Fibroblast of skin of back (primary cell): ENCODE measurements around the gene HIF1A.
"Not testable (repeated sequence)": the region's sequence is repeated elsewhere in the genome, so short reads cannot be mapped to it uniquely, and the experiment has no call there.

Source experiments
- DNase-seq: peaks from one replicate; pipeline ENCODE4 v3.0.0-alpha.2; 2013

The HIF1A gene

DNA sequence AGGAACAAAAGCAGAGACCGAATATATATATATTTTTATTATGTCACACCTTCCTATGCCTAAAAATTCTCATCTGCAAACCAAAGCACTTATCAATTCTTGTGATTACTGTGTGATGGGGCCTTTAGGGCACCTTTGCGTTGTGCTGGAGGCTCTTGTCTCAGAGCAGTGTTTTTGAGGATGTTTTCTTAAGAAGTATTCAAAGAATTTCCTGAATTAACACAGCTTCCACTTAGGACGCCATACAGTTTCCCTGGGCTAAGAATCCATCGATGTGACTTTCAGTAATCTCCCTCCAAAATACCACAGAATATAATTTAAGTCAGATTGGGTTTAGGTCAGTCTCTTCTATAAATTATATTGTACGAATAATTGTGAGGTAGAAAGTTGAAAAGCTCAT lies 22.0 kb upstream of the HIF1A start:
- peak; percentile 51 for DNase-seq

DNA sequence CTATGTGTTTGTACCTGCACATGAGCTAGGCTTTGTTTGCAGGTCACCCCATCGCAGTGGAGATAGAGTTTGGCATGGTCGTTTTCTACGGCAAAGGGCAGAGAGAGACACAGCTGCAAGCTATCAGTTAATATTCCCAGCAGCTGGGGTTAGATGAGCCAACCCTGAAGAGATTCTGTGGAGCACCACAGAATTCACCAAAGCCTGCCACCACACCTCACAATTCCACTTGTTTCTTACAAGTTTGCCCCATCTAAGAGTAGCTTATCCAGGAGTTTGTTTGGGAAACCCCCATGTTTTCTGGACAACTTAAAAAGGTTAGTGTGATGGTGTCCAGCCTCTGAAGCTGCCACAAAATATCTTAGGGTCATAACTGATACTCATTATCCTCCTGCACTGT lies 20.0 kb upstream of the HIF1A start:
- DNase-seq: no peak

DNA sequence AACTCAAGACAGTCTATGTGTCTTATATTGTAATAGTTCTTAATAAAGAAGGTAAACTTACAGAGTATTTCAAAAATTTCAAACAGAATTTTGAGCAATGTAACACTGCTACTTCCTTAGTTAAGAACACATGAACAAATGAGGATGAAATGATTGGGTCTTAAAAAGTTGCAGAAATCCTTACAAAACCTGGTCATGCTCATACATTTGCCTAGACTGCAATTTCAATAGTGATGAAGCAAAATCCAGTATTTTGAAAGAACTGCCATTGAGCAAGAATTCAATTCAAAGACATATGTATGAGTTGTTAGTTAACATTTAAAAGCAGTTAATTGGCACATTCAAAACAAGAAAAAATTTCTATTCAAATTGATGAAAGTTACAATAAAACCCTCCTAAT lies 17.8 kb upstream of the HIF1A start:
- no peak for DNase-seq

DNA sequence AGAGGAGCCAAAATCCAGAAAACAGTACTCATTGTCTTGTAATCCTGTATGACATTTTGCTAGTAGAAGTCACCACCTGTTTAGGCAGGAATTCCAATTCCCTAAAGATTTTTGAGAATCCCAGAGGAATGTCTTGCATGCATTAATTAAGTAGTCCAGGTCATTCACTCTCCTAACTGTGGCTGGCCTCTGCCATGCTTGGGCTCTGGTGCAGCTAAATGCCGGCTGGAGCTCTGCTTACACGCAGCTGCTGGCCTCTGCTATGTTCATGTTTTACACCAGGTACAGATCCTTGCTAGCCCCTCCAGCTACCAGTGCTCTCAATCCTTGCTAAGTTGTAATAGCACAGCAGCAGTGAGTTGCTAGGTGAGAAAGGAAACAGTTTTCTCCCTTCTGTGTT lies 16.3 kb upstream of the HIF1A start:
- DNase-seq: peak; percentile 47

DNA sequence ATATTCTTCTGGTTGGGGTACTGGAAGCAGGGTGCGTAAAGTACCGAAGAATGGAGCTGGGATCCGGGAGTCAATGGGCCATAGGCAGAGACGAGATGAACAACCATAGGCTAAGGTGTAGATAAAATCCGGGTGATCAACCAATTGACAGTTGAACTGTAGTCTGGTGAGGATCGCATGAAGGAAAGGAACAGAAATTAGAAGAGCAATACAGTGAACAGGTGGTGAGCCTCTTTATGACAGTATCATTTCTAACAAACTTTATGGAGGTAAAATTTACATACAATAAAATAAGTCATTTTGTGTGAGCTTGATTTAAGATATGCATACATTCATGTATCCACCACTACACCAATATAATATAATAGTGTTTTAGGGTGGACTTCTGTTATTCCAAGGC lies 13.9 kb upstream of the HIF1A start:
- DNase-seq: no peak

DNA sequence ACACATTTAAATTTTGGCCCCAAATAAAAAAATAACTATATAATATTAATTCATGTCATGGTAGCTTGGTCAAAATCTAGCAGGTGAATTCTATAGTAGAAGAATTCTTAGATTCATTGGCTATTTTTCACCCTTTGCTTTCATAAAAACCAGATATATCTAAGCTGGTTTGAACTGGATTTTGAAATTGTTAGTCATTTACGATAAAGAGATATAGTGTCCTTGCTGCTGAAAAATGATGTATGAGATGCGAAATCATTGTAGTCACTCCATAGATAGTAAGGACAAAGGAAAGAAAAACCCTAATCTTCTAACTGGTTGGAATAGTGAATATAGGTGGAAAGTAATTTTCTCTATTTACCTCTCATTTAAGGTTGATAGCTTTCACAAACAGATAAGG lies 12.2 kb upstream of the HIF1A start:
- no peak for DNase-seq

DNA sequence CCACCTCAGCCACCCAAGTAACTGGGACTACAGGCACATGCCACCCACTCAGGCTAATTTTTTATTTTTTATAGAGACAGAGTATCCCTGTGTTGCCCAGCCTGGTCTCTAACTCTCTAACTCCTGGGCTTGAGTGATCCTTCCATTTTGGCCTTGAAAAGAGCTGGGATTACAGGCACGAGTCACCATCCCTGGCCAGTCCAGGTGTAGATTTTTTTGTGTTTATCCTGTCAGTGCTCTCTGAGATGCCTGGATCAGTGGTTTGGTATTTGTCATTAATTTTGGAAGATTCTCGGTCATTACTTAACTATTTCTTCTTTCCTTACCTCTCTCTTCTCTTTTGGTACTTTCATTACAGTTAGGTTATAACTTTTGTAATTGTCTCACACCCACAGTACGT lies 5.3 kb upstream of the HIF1A start:
- no peak for DNase-seq

DNA sequence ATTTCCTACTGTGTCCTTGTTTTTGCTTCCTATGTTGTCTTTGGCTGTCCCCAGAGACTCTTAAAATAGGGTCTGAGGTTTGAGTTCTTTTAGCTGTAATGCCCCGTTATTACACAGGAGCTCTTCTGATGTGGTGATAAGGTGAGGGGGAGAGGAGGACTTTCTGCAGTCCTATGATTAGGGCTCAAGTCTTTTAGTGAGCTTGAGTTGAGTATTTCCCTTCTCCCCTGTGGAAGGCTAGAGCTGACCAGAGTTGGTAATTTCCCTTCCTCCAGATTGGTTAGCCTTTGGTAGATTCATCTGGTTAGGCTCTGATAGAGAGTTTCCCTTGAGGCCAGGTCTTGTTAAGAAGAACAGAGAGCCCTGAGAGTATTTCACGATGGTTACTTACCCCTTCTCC lies 4.3 kb upstream of the HIF1A start:
- DNase-seq: no peak

DNA sequence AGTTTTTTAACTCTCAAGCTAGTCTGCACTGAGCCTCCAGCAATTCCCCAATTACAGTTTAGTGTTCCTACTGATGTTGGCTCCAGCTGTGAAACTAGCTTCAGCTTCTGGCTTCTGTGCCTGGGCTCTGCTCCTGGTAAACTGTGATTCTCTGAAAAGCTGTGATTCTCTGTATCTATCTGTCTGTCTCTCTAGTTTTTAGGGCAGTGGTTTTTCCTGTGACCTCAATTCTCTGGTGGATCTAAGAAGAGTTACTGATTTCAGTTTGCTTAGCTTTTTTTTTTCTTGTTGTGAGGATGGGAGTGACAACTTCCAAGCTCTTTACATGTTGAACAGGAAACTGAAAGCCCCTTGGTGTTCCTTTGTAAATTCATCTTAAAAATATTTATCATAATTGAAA lies 3.8 kb upstream of the HIF1A start:
- no peak for DNase-seq

DNA sequence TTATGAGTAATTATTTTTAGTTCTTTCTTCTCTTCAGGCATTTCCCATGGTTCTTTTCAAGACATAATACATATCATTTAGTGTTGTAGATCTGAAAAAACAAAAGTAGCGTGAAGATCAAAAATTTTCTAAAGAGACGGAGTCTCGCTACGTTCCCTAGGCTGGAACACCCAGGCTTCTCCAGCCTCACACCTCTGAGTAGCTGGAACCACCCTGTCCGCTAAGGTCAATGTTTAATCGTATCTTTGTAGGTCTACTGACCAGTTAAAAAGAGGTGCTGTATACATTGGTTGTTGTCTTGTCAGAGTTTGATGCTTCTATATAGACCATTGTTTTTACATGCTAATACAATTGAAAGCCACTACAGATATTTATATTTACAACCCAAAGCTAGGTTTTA lies 1.3 kb upstream of the HIF1A start:
- no peak for DNase-seq

DNA sequence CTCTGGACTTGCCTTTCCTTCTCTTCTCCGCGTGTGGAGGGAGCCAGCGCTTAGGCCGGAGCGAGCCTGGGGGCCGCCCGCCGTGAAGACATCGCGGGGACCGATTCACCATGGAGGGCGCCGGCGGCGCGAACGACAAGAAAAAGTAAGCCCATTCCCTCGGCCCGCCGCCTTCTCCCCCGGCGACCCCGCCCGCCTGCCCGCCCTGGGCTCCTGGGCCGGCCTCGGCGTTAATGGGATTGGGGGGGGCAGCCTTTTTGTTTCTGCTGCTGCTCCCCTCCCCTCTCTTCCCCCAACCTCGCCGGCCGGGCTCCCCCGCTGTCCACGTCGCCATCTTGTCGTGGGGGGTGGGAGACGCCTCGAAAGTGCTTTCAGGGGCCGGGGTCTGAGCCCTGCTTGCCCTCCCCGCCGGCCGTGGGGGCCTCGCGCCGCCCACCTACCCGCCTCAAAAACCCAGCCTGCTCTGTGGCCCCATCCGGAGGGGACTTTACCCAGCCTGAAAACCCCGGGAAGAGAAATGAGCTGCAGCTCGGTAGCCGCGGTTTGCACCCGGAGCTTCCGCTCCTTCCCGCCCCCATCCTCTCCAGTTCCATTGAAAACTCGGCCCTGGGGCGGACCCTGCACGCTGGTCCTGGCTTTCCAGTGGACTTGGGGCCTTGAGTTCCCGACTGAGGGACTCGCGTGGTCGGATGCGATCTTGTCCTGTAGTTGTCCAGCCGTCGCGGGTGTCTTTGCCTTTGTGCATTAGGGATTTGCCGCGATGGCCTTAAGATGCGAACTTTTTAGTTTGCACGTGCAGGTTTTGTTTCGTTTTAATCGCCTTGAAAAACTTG lies 598 bp downstream of the HIF1A start:
- DNase-seq: peak; percentile 70

DNA sequence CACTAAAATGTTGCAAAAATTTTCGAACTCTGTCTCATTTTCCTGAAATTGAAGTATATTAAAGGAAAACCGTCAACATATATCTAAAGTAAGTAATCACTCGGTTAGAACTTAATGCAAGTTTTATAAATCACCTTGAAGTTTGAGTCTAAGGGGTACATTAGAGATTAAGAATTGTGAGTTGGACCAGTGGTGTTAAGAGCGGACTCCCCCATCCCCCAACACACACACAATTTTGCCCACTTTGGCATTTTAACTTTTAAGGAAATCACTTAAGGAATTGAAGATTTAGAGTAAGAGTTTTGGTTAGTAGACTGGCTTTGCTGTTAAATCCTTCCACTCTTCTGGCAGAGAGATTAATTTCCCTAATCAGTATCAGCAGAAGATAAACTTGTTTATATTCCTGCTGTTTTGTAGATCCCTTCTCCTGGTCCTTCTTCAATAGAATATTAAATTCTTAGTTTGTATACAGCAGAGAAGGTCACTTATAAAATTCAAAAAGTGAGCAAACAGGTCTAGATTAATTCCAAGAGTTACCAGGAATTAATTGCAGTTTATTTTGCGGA lies 1.5 kb downstream of the HIF1A start:
- no peak for DNase-seq

DNA sequence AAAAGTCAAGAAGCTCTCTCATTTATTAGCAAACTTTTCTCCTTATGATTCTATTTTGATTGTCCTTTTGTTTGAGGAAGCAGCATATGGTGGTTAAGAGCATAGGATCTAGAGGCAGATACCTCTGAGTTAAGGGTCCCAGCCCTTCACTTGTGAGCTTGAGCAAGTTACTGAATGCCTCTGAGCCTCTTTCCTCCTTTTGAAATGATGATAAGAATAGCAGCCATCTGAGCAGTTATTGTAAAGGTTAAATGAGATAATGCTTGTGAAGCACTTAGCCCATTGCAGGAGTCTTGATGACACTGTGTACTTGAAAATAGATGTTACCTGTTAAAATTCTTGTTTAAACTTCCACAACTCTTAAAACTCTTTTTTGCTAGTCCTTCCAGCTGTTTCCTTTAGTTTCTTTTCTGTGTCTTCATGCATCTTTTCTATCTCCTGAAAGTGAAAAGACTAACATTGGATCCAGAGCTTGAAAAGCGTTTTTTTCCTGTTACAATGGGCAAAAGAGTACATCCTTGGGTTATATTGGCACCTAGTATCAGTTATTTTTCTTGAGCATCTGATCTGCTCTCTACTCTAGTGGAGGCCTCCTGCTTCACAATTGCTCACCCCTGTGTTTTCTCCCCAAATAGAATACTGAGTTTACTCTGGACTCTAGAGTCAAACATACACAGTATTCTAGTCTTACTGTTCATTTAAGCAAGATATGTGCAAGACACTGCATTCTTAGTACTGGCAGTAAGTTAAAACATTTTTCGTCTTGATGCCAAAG lies 3.1 kb downstream of the HIF1A start:
- no peak for DNase-seq

DNA sequence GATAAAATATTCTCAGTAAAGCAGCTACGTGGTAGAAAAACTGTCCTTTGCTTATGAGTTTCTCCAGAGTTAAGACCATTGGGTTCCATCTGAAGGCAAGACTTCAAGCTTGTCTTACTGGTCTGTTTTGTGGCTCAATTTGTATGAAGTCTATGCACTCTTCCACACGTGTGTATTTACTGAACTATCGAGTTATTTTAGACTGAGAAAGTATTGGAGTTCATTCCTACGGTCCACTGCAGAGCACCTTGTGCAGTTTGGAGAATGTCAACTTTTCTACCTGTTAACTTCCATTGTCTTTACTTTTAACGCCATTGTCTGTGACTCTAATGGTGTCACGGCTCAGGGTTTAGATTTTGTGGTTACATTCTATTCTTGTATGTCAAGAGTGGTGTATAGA lies 3.7 kb downstream of the HIF1A start:
- no peak for DNase-seq

DNA sequence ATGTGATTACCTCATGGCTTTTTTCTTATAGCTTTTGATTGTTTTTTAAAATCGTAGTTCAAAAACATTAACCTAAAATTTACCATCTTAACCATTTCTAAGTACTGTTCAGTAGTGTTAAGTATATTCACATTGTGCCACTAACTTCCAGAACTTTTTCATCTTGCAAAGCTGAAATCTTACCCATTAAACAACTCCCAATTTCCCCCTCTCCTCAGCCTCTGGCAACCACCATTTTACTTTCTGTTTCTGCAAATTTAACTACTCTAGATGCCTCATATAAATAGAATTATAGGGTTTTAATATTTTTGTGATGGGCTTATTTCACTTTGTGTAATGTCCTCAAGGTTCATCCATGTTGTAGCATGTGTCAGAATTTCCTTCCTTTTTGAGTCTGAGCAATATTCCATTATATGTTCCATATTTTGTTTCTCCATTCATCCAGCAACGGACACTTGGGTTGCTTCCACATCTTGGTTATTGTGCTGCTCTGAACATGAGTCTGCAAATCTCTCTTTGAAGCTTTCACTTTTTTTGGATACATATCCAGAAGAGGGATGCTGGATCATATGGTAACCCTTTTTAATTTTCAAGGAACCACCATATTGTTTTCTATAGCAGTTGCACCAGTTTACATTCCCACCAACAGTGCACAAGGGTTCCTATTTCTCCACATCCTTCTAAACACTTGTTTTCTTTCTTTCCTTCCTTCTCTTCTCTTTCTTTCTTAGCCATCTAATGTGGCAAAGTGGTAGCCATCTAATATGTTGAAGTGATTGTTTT lies 5.0 kb downstream of the HIF1A start:
- no peak for DNase-seq

DNA sequence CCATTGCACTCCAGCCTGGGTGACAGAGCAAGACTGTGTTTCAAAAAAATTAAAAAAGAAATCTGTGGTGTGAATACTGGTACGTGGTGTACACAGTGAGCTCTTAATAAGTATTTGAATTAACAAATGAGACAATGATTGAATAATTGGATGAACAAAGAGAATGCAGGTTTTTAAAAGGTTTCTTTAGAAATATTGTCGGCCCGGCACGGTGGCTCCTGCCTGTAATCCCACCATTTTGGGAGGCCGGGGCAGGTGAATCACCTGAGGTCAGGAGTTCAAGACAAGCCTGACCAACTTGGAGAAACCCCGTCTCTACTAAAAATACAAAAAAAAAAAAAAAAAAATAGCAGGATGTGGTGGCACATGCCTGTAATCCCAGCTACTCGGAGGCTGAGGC lies 6.6 kb downstream of the HIF1A start:
- no peak for DNase-seq

DNA sequence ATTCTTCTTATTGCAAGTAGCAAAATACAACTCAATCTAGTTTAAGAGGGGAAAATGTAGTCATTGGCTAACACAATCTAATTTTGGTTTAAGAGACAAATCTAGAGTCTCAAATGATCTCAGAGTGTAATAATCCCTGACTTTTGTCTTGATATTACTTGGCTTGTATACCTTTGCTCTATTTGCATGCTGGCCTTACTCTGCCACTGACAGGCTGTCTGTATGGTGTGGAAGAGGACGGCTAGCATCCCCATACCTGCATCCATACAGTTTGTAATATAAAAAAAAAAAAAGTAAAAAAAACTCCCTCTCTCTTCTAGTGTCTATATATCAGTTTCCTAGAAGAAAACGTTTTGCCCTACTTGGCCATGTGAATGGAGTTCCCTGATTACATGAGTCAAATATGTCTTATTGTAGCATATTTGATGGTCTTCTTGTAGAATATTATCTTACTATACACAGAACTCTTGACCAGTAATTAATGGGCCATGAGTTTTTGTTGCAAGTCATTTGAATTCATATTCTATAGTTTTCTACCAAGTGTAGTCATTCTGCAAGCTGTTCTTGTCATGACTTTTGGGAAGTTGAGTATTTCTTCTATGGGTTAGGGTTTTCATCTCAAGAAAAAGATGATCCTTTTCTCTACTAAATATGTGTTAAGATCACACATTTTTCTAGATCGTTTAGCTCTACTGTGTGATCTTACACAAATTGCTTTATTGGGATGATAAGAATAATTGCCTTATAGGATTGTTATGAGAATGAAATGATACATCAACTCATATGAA lies 8.2 kb downstream of the HIF1A start:
- DNase-seq: no peak

DNA sequence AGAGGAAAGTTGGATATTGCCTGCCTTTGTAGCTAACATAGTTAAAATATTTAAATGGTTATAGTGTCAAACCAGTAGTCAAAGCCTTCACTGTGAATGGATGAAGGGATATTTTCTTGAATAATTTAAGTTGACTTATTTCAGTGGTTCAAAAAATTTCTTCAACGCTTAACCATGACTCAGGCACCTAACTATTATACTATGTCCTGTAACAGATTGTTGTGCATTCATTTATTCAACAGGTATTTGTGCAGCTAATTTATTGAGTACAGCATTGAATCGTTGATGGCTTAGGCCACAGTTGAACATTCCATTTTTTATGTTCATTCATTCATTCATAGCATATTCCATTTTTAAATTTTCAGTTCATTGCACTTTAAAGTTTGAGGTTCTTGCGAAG lies 9.2 kb downstream of the HIF1A start:
- DNase-seq: no peak

DNA sequence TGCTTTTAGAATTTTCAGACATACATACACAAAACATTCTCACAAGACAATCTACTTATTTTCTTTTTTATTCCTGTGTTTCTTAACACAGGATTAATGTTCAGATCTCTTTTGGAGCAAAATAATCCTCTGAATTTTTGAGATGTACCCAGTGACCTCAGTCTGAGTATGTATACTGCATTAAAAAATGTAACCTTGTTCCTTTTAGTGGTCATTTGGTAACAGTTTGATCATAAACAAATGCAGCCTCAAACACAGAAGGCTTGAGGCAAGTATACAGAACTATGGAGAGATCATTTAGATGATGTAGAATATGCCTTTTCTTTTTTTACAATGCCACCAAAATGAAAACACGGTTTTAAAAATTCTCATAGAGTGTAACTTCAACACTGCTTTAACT lies 9.7 kb downstream of the HIF1A start:
- DNase-seq: no peak

DNA sequence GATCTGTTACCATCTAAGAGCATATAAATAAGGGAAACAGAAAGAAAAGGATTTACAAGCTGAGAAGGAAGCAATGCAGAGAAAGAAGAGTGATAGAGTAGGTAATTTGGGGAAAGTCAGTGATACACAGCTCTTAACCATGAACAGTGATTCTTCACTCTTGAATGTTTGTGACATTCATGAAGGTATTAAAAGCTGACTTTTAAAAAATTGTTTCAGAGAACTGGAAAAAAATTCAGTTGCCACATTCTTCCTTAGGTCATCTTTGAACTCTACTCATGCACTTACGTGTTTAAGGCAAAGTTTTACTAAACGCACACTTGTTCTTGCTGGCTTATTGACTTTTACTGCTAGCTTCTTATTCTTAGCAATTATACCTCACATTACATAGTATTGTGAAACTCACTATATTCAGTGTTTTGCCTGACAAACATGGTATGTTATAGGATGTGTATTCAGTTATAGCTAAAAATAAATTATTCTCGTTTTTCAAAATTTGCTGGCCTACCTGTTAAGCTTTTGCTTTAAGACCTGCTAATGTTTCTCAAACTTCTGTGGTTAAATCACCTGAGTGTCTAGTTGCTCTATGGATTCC lies 10.9 kb downstream of the HIF1A start:
- DNase-seq: no peak

DNA sequence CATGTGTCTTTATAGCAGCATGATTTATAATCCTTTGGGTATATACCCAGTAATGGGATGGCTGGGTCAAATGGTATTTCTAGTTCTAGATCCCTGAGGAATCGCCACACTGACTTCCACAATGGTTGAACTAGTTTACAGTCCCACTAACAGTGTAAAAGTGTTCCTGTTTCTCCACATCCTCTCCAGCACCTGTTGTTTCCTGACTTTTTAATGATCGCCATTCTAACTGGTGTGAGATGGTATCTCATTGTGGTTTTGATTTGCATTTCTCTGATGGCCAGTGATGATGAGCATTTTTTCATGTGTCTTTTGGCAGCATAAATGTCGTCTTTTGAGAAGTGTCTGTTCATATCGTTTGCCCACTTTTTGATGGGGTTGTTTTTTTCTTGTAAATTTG lies 12.5 kb downstream of the HIF1A start:
- DNase-seq: not testable (repeated sequence)

DNA sequence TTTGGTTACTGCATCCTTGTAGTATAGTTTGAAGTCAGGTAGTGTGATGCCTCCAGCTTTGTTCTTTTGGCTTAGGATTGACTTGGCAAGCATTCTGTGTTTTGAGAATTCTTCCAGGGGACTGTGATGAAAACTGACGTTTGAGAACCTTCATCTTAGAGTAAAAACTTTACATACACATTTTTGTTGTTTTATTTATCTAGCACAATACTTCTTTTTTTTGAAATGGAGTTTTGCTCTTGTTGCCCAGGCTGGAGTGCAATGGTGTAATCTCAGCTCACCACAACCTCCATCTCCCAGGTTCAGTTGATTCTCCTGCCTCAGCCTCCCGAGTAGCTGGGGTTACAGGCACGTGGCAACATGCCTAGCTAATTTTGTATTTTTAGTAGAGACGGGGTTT lies 13.4 kb downstream of the HIF1A start:
- DNase-seq: not testable (repeated sequence)
